ENCODE results near the gene STIM1. TPM values are rescaled to one million over a fixed set of nuclear protein-coding genes. Genes with fewer than 3 reads are reported as not detected.
A peak's percentile ranks its signal among the peaks of the same experiment; 100 is the strongest.

STIM1 gene
- total RNA-seq, 1 experiment from 2014 or later = 18.0 TPM

GRCh38 chr11:3856856-3857553 is 1.5 kb downstream of the STIM1 start (continued):
- no peak for TF ChIP-seq USF1 (CRISPR knock-in tag; IDR thresholded peaks at IDR 0.05)
- TF ChIP-seq NFATC4 (CRISPR knock-in tag; IDR thresholded peaks at IDR 0.05) = no peak
- no peak for TF ChIP-seq AR (CRISPR knock-in tag; IDR thresholded peaks at IDR 0.05)

- ATAC-seq (no peak), DNase-seq (ENCODE audit: low spot score) (no peak)
- H3K27ac Mint-ChIP-seq = no peak overlapping the region
- CTCF ChIA-PET = interaction anchor here (1.1 kb wide), 1 partner anchor 17 kb away, joined by 4 read pairs; the partner anchor contains the start of gene RHOG
- peaks cover 65% of the 10 kb centered on the region for H3K4me1 Mint-ChIP-seq
- TF ChIP-seq ETV6 (CRISPR knock-in tag; IDR thresholded peaks at IDR 0.05) (no peak), NFE2L1 (CRISPR knock-in tag; IDR thresholded peaks at IDR 0.05) (no peak), TCF7 (CRISPR knock-in tag; IDR thresholded peaks at IDR 0.05; ENCODE audit: low read depth) (no peak), NFATC4 (CRISPR knock-in tag; IDR thresholded peaks at IDR 0.05) (no peak), ATF1 (CRISPR knock-in tag; IDR thresholded peaks at IDR 0.05) (no peak), ZNF263 (CRISPR knock-in tag; IDR thresholded peaks at IDR 0.05; ENCODE audit: low read depth) (no peak), ATF3 (CRISPR knock-in tag; conservative IDR thresholded peaks at IDR 0.05) (no peak), FOXJ3 (CRISPR knock-in tag; IDR thresholded peaks at IDR 0.05; ENCODE audit: borderline replicate concordance) (no peak), KAT7 (CRISPR knock-in tag; IDR thresholded peaks at IDR 0.05; ENCODE audit: borderline replicate concordance) (no peak), MAX (CRISPR knock-in tag; IDR thresholded peaks at IDR 0.05) (no peak), ZNF425 (CRISPR knock-in tag; conservative IDR thresholded peaks at IDR 0.05) (no peak), E2F4 (CRISPR knock-in tag; IDR thresholded peaks at IDR 0.05; ENCODE audit: borderline replicate concordance, low read depth) (no peak), ARID4B (CRISPR knock-in tag; IDR thresholded peaks at IDR 0.05; ENCODE audit: borderline replicate concordance) (no peak), E2F1 (CRISPR knock-in tag; IDR thresholded peaks at IDR 0.05) (no peak), PRRX2 (CRISPR knock-in tag; IDR thresholded peaks at IDR 0.05) (no peak), JAZF1 (CRISPR knock-in tag; IDR thresholded peaks at IDR 0.05) (no peak), GTF2I (CRISPR knock-in tag; conservative IDR thresholded peaks at IDR 0.05) (no peak), NR2C2 (CRISPR knock-in tag; IDR thresholded peaks at IDR 0.05) (no peak), ZNF317 (CRISPR knock-in tag; IDR thresholded peaks at IDR 0.05; ENCODE audit: borderline replicate concordance, low read depth) (no peak), ZNF671 (CRISPR knock-in tag; IDR thresholded peaks at IDR 0.05) (no peak)
- H3K4me3 Mint-ChIP-seq = 0 out of 2 replicates have a peak overlapping the region, but pooled peaks have one; percentile 25
- peaks cover 36% of the 10 kb centered on the region for H3K27me3 Mint-ChIP-seq (ENCODE audit: low read depth)
- H3K36me3 Mint-ChIP-seq = no peaks in the 10 kb centered on the region
- no peaks in the 10 kb centered on the region for H3K9me3 Mint-ChIP-seq
- POLR2A ChIA-PET = no interaction called here
These were observed 2.2 kb downstream of the STIM1 start for GRCh38 chr11:3857628-3858027.

Measured in WTC11 (cell line).